GM18519 (cell line): ENCODE results near the gene ADTRP.

Experiments used
- ATAC-seq: cut with Tn5 transposase; IDR thresholded peaks from one replicate; pipeline ENCODE4 v1.9.1; 2021; ENCODE audit warnings: mild to moderate bottlenecking, moderate library complexity; ENCODE audit not compliant: unreplicated experiment, low FRiP score

The ADTRP gene

GRCh38 chr6:11731423-11731822, 47.2 kb downstream of the ADTRP start:
- no peak for ATAC-seq

DNA sequence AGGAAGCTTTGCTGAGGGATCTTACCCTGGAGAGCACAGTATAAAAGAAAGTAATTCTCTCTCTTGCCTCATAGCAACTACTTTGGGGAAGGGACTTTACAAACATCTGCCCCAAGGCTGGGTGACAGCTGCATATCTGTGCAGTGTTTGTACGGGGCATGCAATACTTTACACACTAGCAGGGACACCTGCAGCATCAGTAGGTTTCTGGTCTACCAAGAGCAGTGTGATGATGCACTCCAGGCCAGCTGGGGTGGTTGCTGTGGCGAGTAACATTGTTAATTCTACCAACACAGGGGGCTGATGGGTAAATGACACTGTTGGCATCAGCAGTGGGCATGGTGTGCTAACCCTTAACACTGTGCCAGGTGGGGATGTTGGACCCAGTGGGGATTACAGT, 48.0 kb downstream of the ADTRP start:
- no peak for ATAC-seq

DNA sequence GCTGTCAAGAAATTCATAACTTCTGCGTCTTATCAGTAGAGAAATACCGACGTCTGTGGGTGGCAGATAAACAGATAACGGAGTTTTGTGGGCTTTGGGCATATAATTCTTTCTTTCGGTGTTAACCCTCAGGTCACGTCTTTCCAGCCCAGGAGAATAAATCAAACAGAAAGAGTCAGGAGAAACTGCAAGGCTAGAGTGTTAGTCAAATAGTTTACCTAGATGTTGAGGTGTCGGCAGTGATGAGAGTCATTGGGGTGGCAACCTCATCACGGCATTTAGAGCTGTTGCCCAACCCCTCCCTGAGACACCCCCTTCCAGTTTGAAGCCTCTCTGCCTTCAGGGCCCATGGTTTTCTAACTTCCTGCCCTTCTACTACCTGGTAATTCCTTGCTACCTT, 49.5 kb downstream of the ADTRP start:
- no peak for ATAC-seq

- ATAC-seq = no peak
Observed at GRCh38 chr6:11727998-11728961, 50.3 kb downstream of the ADTRP start.

- no peak for ATAC-seq
Observed at GRCh38 chr6:11727346-11727997, 51.1 kb downstream of the ADTRP start.

DNA sequence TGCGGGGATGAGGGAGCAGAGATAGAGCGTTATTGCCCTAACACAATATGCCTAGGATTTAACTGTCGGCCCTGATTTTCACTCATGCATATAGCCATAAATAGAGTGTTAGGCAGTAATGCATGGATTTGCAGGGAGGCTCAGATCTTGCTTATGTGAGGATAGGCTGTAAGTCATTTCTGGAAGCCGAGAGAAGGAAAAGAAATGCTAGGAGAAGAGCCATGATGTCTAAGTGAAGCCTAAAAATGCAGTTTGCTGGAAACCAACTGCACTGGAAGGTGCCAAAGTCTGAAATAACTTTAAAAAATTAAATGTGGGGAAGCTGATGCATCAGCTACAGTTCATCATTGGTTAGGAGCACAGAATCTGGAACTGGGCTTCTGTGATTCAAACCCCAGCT, 54.3 kb downstream of the ADTRP start:
- no peak for ATAC-seq

GRCh38 chr6:11722805-11723631, 55.6 kb downstream of the ADTRP start:
- ATAC-seq = no peak

GRCh38 chr6:11722220-11722619, 56.4 kb downstream of the ADTRP start:
- ATAC-seq = no peak

DNA sequence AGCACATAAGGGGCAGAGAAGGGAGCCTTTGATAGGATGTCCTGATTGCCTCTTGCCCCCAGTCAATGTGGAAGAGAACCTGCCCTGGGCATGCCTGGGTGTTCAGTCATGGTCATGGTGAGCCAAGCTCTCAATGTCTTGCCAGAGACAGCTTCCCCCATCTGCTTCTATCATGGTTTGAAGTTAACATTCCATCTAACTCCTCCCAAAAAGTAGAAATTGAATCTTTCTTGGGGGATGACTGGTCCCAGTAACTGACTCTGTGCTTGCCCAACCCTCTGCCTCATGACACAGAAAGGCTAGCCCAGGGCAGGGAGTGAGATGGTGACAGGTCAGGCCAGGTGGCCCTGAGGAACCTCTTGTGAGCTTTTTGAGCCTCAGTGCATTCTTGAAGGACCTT, 60.1 kb downstream of the ADTRP start:
- ATAC-seq = no peak

DNA sequence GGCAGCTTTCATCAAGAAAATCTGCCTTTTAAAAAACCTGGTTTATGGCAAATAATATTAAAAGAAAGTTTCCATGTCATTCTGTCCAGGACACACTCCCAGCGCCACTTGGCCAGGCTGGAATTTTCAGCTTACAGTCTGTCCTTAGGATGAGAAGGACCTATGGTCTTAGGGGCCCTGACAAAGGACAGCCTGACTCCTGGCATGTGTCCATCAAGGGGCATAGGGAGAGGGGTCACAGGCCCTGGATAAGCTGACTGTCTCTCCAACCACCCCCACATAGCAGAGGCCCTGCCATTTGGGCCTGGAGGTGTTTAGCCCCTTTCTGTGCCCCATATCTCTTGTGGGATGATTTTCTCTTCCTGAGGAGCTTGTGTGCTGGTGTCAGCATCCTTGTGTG, 60.6 kb downstream of the ADTRP start:
- no peak for ATAC-seq

- no peak for ATAC-seq
Observed at GRCh38 chr6:11714798-11715285, 63.8 kb downstream of the ADTRP start.

DNA sequence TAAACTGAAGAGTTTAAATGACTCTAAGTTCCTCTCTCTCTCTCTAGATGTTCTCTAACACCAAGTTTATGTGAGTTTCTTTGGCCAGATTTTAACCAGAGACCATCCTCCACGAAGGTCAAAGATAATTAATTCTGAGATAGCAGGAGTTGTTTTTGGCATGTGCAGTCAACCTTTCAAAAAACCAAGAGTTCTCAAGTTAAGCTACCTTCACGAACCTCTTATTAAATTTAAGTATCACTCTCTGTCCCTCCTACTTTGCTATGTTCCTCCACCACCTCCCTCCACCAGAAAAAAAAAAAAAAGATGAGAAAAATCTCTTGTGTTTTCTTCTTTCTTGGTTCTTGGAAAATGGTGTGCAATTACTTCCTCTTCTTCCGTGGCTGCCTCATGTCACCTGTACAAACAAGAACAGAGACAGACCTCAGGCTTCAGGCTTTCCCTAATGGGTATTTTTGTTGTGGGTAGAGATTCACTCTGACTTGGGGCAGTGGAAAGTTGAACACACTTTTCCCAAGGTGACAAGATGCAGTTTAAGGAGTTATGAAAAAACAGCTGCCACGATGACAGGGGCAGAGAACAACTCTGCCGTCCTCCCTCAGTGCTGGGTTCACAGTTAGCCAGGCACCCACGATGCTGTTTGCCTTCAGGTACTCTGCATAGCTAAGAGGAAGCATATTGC, 64.3 kb downstream of the ADTRP start:
- ATAC-seq = no peak

GRCh38 chr6:11712760-11713159, 65.8 kb downstream of the ADTRP start:
- no peak for ATAC-seq

DNA sequence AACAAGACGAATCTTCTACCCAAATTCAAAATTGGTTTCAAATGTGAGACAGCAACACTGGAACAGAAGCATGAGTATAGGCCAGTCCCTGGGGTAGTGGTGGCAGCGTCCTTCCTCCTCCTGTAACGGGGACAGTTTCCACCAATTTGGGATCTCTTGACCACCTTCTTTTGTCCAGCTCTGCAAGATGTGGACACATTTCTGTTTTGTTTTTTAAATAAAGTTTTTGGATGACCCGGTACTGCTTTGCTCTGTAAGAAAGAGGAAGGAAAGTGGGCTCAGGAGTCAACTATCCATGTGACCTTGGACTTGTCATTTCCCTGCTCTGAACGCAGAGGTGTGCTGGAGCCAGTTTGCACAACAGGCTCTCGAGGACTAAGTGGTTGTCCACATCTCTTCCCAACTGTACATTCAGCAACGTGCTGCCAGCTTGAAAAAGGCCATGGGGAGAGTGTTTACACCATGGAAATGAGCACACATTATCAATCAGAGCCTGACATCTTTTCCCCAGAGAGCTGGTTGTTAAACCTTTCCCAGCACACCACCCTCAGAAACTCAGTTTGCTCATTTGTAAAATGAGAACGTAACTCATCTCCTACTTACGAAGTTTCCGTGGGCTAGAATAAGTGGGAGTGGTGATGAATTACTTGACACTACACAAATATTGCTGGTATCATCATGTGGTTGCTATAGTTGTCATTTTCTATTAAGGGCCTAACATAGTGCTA, 66.5 kb downstream of the ADTRP start:
- ATAC-seq = no peak

GRCh38 chr6:11711003-11711983, 67.3 kb downstream of the ADTRP start:
- ATAC-seq = peak; percentile 46

GRCh38 chr6:11710311-11710761, 68.3 kb downstream of the ADTRP start:
- no peak for ATAC-seq

GRCh38 chr6:11706171-11706570, 72.4 kb downstream of the ADTRP start:
- no peak for ATAC-seq

- no peak for ATAC-seq
Observed at GRCh38 chr6:11705483-11705882, 73.1 kb downstream of the ADTRP start.
